ENCODE results near the gene MAP6. TPM values are rescaled to one million over a fixed set of nuclear protein-coding genes. Genes with fewer than 3 reads are reported as not detected.

Gene MAP6
- total and polyA plus RNA-seq, 2 of the 13 experiments (the other 11 are each of a cell fraction or from before 2014, with no cell fraction given) = 0.04 TPM; not detected in 1

DNA sequence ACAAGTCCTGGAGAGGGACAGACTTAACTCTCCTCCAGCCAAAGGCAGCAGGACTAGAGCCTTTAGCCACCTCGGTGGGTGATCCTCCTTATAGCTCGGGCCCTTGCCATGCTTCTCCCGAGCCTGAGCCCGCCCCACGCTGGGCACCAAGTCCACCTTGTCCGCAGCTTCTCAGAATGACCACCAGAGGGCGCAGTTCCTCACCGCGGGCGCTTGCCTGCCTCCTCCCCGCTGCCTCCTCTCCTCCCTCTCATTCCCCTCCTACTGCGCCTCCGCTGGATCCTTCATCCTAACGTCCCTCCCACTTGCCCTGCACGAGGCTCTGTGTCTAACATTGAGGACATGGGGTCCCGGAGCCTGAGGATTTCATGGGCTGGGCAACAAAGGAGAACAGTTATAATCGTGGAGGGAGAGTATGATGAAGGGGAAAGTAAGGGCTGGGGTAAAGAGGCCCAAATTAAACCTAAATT, 37.5 kb upstream of the MAP6 start (continued):
- TF ChIP-seq, protein P1, sequence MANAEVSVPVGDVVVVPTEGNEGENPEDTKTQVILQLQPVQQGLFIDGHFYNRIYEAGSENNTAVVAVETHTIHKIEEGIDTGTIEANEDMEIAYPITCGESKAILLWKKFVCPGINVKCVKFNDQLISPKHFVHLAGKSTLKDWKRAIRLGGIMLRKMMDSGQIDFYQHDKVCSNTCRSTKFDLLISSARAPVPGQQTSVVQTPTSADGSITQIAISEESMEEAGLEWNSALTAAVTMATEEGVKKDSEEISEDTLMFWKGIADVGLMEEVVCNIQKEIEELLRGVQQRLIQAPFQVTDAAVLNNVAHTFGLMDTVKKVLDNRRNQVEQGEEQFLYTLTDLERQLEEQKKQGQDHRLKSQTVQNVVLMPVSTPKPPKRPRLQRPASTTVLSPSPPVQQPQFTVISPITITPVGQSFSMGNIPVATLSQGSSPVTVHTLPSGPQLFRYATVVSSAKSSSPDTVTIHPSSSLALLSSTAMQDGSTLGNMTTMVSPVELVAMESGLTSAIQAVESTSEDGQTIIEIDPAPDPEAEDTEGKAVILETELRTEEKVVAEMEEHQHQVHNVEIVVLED (CRISPR knock-in tag; IDR thresholded peaks at IDR 0.05; ENCODE audit: borderline replicate concordance) = no peak
- TF ChIP-seq RBAK (CRISPR knock-in tag; IDR thresholded peaks at IDR 0.05) = no peak
- TF ChIP-seq HMGXB3 (CRISPR knock-in tag; IDR thresholded peaks at IDR 0.05; ENCODE audit: borderline replicate concordance) = no peak
- TF ChIP-seq NFKB2 (CRISPR knock-in tag; IDR thresholded peaks at IDR 0.05; ENCODE audit: borderline replicate concordance) = peak; percentile 87; the same call in 1 of the 2 replicates
- TF ChIP-seq MXI1 (IDR thresholded peaks at IDR 0.05; ENCODE audit: borderline replicate concordance, low read depth, low read length) = no peak
- TF ChIP-seq MEIS2 (CRISPR knock-in tag; IDR thresholded peaks at IDR 0.05) = no peak
- TF ChIP-seq SIN3A (IDR thresholded peaks at IDR 0.05; ENCODE audit: borderline replicate concordance, low read depth, low read length) = no peak
- no peak for TF ChIP-seq ZNF570 (CRISPR knock-in tag; IDR thresholded peaks at IDR 0.05; ENCODE audit: borderline replicate concordance)
- peak; percentile 84 for TF ChIP-seq ZNF263 (CRISPR knock-in tag; IDR thresholded peaks at IDR 0.05)
- TF ChIP-seq TBX2 (CRISPR knock-in tag; IDR thresholded peaks at IDR 0.05; ENCODE audit: borderline replicate concordance) = 0 out of 2 replicates have a peak, but pooled peaks have one; percentile 27
- TF ChIP-seq, protein P2, sequence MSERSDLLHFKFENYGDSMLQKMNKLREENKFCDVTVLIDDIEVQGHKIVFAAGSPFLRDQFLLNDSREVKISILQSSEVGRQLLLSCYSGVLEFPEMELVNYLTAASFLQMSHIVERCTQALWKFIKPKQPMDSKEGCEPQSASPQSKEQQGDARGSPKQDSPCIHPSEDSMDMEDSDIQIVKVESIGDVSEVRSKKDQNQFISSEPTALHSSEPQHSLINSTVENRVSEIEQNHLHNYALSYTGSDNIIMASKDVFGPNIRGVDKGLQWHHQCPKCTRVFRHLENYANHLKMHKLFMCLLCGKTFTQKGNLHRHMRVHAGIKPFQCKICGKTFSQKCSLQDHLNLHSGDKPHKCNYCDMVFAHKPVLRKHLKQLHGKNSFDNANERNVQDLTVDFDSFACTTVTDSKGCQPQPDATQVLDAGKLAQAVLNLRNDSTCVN (CRISPR knock-in tag; IDR thresholded peaks at IDR 0.05; ENCODE audit: borderline replicate concordance) = no peak
- no peak for TF ChIP-seq YY1 (IDR thresholded peaks at IDR 0.05; ENCODE audit: insufficient read depth, insufficient replicate concordance, low read depth, low read length)
- no peak for TF ChIP-seq NBN (conservative IDR thresholded peaks at IDR 0.05)
- TF ChIP-seq ZNF776 (CRISPR knock-in tag; IDR thresholded peaks at IDR 0.05) = no peak
- TF ChIP-seq ZBTB44 (CRISPR knock-in tag; IDR thresholded peaks at IDR 0.05) = no peak
- TF ChIP-seq NFE2L1 (CRISPR knock-in tag; IDR thresholded peaks at IDR 0.05; ENCODE audit: borderline replicate concordance) = no peak
- TF ChIP-seq HOXA7 (CRISPR knock-in tag; IDR thresholded peaks at IDR 0.05) = no peak
- TF ChIP-seq MTF1 (CRISPR knock-in tag; IDR thresholded peaks at IDR 0.05) = no peak
- TF ChIP-seq ZNF253 (CRISPR knock-in tag; IDR thresholded peaks at IDR 0.05; ENCODE audit: borderline replicate concordance) = no peak
- peak; percentile 40; the same call in 1 of the 2 replicates for TF ChIP-seq ZNF788 (CRISPR knock-in tag; IDR thresholded peaks at IDR 0.05; ENCODE audit: borderline replicate concordance)
- no peak for TF ChIP-seq ZNF7 (CRISPR knock-in tag; IDR thresholded peaks at IDR 0.05)
- peak; percentile 38; the same call in 1 of the 2 replicates for TF ChIP-seq POGZ (CRISPR knock-in tag; IDR thresholded peaks at IDR 0.05)
- no peak for TF ChIP-seq ZNF672 (CRISPR knock-in tag; IDR thresholded peaks at IDR 0.05)
